ENCODE measurements around the gene TRIM54.
A peak's percentile ranks its signal among the peaks of the same experiment; 100 is the strongest.

TRIM54 gene

GRCh38 chr2:27354597-27354927 is 72.3 kb downstream of the TRIM54 start:
- H3K4me3 ChIP-seq (replicated peaks; ENCODE audit: low read depth, low read length) = peak overlapping the region; percentile 8
- TF ChIP-seq CTCF (IDR thresholded peaks at IDR 0.05; ENCODE audit: low read depth, low read length, missing control alignments) = no peak
- DNase-seq (ENCODE audit: extremely low read depth, low read depth) = no peak

GRCh38 chr2:27356056-27356381 is 73.8 kb downstream of the TRIM54 start:
- TF ChIP-seq CTCF (IDR thresholded peaks at IDR 0.05; ENCODE audit: low read depth, low read length, missing control alignments) = no peak
- no peak for DNase-seq (ENCODE audit: extremely low read depth, low read depth)
- peak overlapping the region; percentile 84 for H3K4me3 ChIP-seq (replicated peaks; ENCODE audit: low read depth, low read length)

DNA sequence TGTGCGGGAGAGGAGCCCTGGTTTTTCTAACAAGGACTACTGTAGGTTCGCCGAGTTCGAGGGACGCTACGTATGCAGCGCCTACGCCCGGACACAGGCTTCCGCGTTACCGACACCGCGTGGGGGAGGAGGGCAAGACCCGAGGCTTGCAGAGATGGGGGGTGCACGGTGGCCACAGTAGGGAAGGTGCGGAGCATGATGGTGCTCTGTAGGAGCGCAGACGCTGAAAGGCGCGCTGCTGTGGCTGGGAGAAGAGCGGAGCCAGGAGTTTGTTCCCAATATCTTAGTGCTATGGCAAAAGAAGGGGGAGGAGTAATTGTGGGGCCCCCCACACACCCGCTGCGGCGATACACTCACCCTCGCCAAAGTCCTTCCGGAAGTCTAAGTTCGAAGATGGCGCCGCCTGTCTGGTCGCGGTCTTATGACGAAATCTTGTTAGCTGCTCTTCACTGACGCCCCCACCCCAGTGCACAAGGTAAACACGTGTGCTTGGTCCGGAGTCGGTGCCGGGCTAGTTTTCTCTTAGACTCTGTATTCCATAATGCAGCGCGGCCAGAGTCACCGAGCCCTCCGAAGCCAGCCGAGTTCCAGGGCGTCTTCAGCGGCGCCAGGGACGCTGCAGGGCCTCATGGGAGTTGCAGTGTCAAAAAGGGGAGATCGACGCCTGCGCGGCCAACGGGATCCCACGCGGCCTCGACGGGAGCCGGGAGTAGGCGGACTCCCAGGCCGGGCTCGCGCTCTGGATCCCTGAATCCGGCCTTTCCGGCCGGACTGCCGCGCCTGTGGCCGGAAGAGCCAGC is 74.4 kb downstream of the TRIM54 start, which contains the start of gene GTF3C2:
Gene GTF3C2, minus strand, starts transcription at position 383 of the 800 bp plus-strand sequence. CDS start 13,210 bp downstream, outside the sequence.
- no peak for TF ChIP-seq CTCF (IDR thresholded peaks at IDR 0.05; ENCODE audit: low read depth, low read length, missing control alignments)
- H3K4me3 ChIP-seq (replicated peaks; ENCODE audit: low read depth, low read length) = peak within 1 kb of the TSS; percentile 84
- DNase-seq (ENCODE audit: extremely low read depth, low read depth) = peak; percentile 96
